Neural cell (in vitro differentiated cells): ENCODE results near the gene GTPBP3. TPM values are rescaled to one million over a fixed set of nuclear protein-coding genes. Genes with fewer than 3 reads are reported as not detected.

Experiments
- H2AFZ ChIP-seq: fragments of 200-600, 300-800 bp; sonication (generic), shearing (Covaris generic); 2 replicates; pipeline ENCODE4 v1.6.0; 2014; ENCODE audit warnings: low read depth, mild to moderate bottlenecking, antibody characterized with exemption, low read length, moderate library complexity
- H3F3A ChIP-seq: fragments of 200-600 bp; shearing (Covaris generic); 2 replicates; pipeline ENCODE4 v1.6.1; 2016; ENCODE audit warnings: mild to moderate bottlenecking, moderate library complexity, mixed read lengths, antibody characterized with exemption, low read length; ENCODE audit not compliant: insufficient read depth, poor library complexity, severe bottlenecking
- H3K27ac ChIP-seq: fragments of 200-600, 300-800 bp; sonication (generic), shearing (Covaris generic); 2 replicates; pipeline ENCODE4 v1.5.1; 2014; ENCODE audit warnings: mild to moderate bottlenecking, low read length, moderate library complexity
- H3K27me3 ChIP-seq: fragments of 300-800, 200-600 bp; sonication (generic), shearing (Covaris generic); 2 replicates; pipeline ENCODE4 v1.6.0; 2014; ENCODE audit warnings: mild to moderate bottlenecking, low read depth, low read length, moderate library complexity; ENCODE audit not compliant: insufficient read depth
- H3K36me3 ChIP-seq: fragments of 300-800, 200-600 bp; sonication (generic), shearing (Covaris generic); 2 replicates; pipeline ENCODE4 v1.5.1; 2014; ENCODE audit warnings: mild to moderate bottlenecking, antibody characterized with exemption, low read length, moderate library complexity; ENCODE audit not compliant: insufficient read depth
- H3K4me2 ChIP-seq: fragments of 300-800, 200-600 bp; sonication (generic), shearing (Covaris generic); 2 replicates; pipeline ENCODE4 v1.6.0; 2014; ENCODE audit warnings: mild to moderate bottlenecking, low read length
- H3K4me3 ChIP-seq: fragments of 300-800, 200-600 bp; sonication (generic), shearing (Covaris generic); 2 replicates; pipeline ENCODE4 v1.5.1; 2014; ENCODE audit warnings: mild to moderate bottlenecking, low read length, moderate library complexity
- H3K79me2 ChIP-seq: fragments of 200-600 bp; shearing (Covaris generic); replicated peaks from 2 replicates; pipeline ENCODE4 v1.6.0; 2014; ENCODE audit warnings: mild to moderate bottlenecking, low read length, moderate library complexity; ENCODE audit not compliant: insufficient read depth
- H3K9ac ChIP-seq: fragments of 300-800, 200-600 bp; sonication (generic), shearing (Covaris generic); 2 replicates; pipeline ENCODE4 v1.6.1; 2016; ENCODE audit warnings: mild to moderate bottlenecking, low read length, mixed read lengths
- H3K9me2 ChIP-seq: fragments of 200-600 bp; shearing (Covaris generic); 2 replicates; pipeline ENCODE4 v1.6.1; 2016; ENCODE audit warnings: mild to moderate bottlenecking, low read length, mixed read lengths; ENCODE audit not compliant: insufficient read depth
- H3K9me3 ChIP-seq: fragments of 200-600, 300-800 bp; sonication (generic), shearing (Covaris generic); 2 replicates; pipeline ENCODE4 v1.6.1; 2016; ENCODE audit warnings: mild to moderate bottlenecking, mixed run types, low read length, moderate library complexity, mixed read lengths
- H4K20me1 ChIP-seq: fragments of 200-600 bp; shearing (Covaris generic); 2 replicates; pipeline ENCODE4 v1.6.1; 2016; ENCODE audit warnings: mild to moderate bottlenecking, mixed run types; ENCODE audit not compliant: insufficient read depth
- CTCF ChIP-seq: fragments of 450-650 bp; IDR thresholded peaks from 2 replicates; pipeline ENCODE4 v1.5.1; 2014; ENCODE audit warnings: antibody characterized with exemption, mild to moderate bottlenecking, moderate library complexity; ENCODE audit not compliant: poor library complexity, severe bottlenecking
- EP300 ChIP-seq: fragments of 450-650 bp; conservative IDR thresholded peaks from 2 replicates; pipeline ENCODE4 v1.6.1; 2014; ENCODE audit warnings: antibody characterized with exemption, mild to moderate bottlenecking, moderate library complexity; ENCODE audit not compliant: poor library complexity, severe bottlenecking
- EZH2 ChIP-seq: fragments of 200-600, 300-800 bp; shearing (Covaris generic), sonication (generic); IDR thresholded peaks from 2 replicates; pipeline ENCODE4 v1.6.1; 2014; ENCODE audit warnings: antibody characterized with exemption, low read length, borderline replicate concordance, mild to moderate bottlenecking; ENCODE audit not compliant: insufficient read depth, poor library complexity, severe bottlenecking
- MXI1 ChIP-seq: fragments of 450-650 bp; conservative IDR thresholded peaks from 2 replicates; pipeline ENCODE4 v1.6.1; 2014; ENCODE audit warnings: antibody characterized with exemption, mild to moderate bottlenecking; ENCODE audit not compliant: poor library complexity, severe bottlenecking
- POLR2AphosphoS5 ChIP-seq: IDR thresholded peaks from 2 replicates; pipeline ENCODE4 v1.6.1; 2012
- RAD21 ChIP-seq: fragments of 450-650 bp; conservative IDR thresholded peaks from 2 replicates; pipeline ENCODE4 v1.6.1; 2014; ENCODE audit warnings: antibody characterized with exemption, mild to moderate bottlenecking, moderate library complexity
- REST ChIP-seq: IDR thresholded peaks from 2 replicates; pipeline ENCODE4 v1.6.1; 2012; ENCODE audit warnings: borderline replicate concordance
- SMC3 ChIP-seq: fragments of 450-650 bp; conservative IDR thresholded peaks from 2 replicates; pipeline ENCODE4 v1.6.1; 2014; ENCODE audit warnings: antibody characterized with exemption, mild to moderate bottlenecking, moderate library complexity; ENCODE audit not compliant: poor library complexity
- TAF1 ChIP-seq: IDR thresholded peaks from 2 replicates; pipeline ENCODE4 v1.6.1; 2012; ENCODE audit warnings: low read depth
- polyA plus RNA-seq: library from polyadenylated mRNA; depleted of rRNA; stranded (reverse); fragments of >200 nt; gene quantifications from 2 replicates; pipeline ENCODE4 v1.2.3, GENCODE V29; 2014

Gene GTPBP3
- polyA plus RNA-seq, 1 donor from 2014 or later: 25.6 TPM

GRCh38 chr19:17329366-17330261 is 7.7 kb upstream of the GTPBP3 start:
- no peaks in the 10 kb centered on the region for H3K27me3 ChIP-seq
- H3K27ac ChIP-seq: no peak overlapping the region
- peaks cover 7% of the 10 kb centered on the region for H3K79me2 ChIP-seq
- no peak overlapping the region for H2AFZ ChIP-seq
- no peaks in the 10 kb centered on the region for H3K9me3 ChIP-seq
- H3F3A ChIP-seq: no peaks in the 10 kb centered on the region
- no peaks in the 10 kb centered on the region for H3K9me2 ChIP-seq
- H3K9ac ChIP-seq: no peak overlapping the region
- H3K4me2 ChIP-seq: no peak overlapping the region
- no peaks in the 10 kb centered on the region for H4K20me1 ChIP-seq
- H3K36me3 ChIP-seq: no peaks in the 10 kb centered on the region
- no peak overlapping the region for H3K4me3 ChIP-seq
- no peak for TF ChIP-seq EP300

GRCh38 chr19:17330262-17331044 is 6.9 kb upstream of the GTPBP3 start:
- Histone ChIP-seq H3K36me3 (no peaks in the 10 kb centered on the region), H3K4me2 (no peak overlapping the region), H4K20me1 (no peaks in the 10 kb centered on the region), H3K27ac (no peak overlapping the region), H3K9ac (no peak overlapping the region), H3K27me3 (no peaks in the 10 kb centered on the region), H3K4me3 (no peak overlapping the region), H3K9me3 (no peaks in the 10 kb centered on the region), H3F3A (no peaks in the 10 kb centered on the region), H2AFZ (no peak overlapping the region), H3K79me2 (peaks cover 7% of the 10 kb centered on the region), H3K9me2 (no peaks in the 10 kb centered on the region)
- TF ChIP-seq CTCF (no peak), RAD21 (no peak), MXI1 (no peak), EP300 (no peak), TAF1 (no peak), EZH2 (no peak), SMC3 (no peak), POLR2AphosphoS5 (no peak), REST (no peak)
